Fibroblast of peridontal ligament (primary cell): ENCODE results near the gene CABLES2.
A peak's percentile ranks its signal among the peaks of the same experiment; 100 is the strongest.

Source experiments
- DNase-seq: peaks from one replicate; pipeline ENCODE4 v3.0.0-alpha.2; 2010; ENCODE audit errors: extremely low read depth

The CABLES2 gene

DNA sequence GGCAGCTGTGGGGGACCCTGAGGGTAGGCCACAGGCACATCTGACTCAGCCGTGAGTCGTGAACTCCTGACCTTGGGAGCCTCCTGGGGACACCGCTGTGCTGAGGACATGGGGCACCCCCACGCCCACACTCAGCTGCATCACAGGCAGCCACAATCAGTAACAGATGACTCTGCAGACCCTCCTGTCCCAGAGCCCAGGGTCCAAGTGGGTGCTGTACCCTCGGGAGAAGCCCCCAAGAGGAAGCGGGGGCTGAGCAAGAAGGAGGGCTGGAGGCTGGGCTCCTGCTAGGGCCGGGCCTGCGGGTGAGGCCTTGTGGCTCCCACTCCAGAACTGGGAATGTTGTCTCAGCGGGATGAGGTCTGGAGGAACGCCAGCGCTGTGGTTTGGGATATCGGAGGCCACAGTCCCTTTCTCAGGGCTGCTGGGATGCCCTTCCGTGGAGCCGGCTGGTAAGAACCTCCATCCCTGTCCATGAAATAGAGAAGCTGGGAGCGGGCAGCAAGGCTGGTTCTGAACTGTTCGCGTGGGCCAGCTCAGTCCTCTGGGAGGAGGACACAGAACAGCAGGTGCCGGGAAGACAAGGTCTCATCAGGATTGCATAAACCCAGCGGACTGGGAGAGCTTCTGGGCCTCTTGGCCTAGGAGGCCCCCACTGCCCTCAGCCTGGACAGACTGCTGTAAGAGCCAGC is 36.8 kb downstream of the CABLES2 start:
- peak; percentile 89 for DNase-seq

GRCh38 chr20:62369815-62370114 is 37.3 kb downstream of the CABLES2 start:
- DNase-seq = no peak

GRCh38 chr20:62368976-62369814 is 37.9 kb downstream of the CABLES2 start:
- DNase-seq = no peak

- no peak for DNase-seq
These were observed 38.6 kb downstream of the CABLES2 start for GRCh38 chr20:62368392-62368975.

GRCh38 chr20:62367633-62368391 is 39.3 kb downstream of the CABLES2 start:
- DNase-seq = no peak

DNA sequence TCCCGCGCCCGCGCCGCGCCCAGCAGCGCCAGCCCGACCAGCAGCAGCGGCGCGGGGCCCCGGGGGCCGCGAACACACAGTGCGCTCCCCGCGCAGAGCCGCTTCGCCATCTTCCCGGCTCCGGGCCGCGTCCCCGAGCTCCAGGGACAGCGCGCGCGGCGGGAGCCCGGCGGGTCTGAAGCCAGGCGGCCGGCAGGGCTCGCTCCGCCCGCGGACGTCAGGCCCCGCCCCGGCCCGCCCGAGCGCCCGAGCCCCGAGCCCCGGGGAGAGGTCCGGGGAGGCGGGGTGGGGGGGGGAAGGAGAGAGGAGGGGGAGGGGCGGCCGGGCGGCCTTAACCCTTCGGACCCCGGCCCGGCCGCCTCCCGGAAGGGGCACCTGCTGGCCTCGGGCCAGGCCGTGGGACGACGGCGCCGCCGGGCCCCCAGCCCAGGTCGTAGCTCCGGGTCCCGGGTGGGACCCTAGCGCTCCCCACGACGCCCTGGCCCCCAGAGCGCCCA is 39.9 kb downstream of the CABLES2 start, which contains the start of gene LAMA5:
TSS of gene LAMA5 (minus strand) at position 177 of the 497 bp plus-strand sequence. CDS start at position 110, 67 bp downstream.
- no peak for DNase-seq

- no peak for DNase-seq
These were observed 40.5 kb downstream of the CABLES2 start for GRCh38 chr20:62366370-62367135.

- no peak for DNase-seq
These were observed 41.2 kb downstream of the CABLES2 start for GRCh38 chr20:62365814-62366369.

DNA sequence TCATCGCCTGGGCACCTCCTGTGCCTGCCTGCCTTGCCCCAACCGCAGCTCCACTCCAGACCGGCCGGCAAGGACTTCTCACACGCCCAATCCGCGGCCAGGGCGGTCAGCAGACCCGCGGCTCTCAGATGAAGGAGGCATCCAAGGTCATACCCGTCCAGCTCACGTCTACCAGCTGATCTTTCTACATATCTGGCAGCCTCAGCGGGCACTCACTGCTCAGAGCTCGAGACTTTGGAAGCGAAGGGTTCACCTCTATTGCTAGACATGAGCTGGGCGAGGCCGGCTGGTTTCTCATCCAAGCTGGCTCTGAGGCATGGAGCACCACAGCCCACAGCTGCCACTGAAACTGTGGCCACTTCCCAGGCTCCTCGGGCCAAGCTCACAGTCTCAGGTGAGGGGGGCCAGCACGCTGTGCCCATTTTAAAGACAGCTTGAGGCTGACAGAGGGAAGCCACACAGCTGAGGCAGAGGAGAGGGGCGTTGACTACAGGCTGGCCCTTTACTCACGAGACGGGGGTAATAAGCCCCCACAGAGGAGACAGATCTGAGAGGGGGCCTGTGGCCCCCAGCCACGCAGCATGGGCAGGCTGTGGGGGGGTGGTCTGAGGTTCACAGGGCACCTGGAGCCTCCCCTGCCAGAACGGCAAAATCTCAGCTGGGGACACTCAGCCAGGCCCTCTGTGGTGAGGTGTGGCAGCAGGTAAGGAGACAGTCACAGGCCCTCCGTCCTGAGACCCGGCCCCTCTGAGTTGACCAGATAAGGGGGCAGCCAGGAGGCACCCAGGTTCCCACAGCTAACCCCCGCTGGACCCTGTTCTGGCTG is 42.0 kb downstream of the CABLES2 start:
- DNase-seq = no peak

GRCh38 chr20:62363920-62364851 is 42.9 kb downstream of the CABLES2 start:
- no peak for DNase-seq

DNA sequence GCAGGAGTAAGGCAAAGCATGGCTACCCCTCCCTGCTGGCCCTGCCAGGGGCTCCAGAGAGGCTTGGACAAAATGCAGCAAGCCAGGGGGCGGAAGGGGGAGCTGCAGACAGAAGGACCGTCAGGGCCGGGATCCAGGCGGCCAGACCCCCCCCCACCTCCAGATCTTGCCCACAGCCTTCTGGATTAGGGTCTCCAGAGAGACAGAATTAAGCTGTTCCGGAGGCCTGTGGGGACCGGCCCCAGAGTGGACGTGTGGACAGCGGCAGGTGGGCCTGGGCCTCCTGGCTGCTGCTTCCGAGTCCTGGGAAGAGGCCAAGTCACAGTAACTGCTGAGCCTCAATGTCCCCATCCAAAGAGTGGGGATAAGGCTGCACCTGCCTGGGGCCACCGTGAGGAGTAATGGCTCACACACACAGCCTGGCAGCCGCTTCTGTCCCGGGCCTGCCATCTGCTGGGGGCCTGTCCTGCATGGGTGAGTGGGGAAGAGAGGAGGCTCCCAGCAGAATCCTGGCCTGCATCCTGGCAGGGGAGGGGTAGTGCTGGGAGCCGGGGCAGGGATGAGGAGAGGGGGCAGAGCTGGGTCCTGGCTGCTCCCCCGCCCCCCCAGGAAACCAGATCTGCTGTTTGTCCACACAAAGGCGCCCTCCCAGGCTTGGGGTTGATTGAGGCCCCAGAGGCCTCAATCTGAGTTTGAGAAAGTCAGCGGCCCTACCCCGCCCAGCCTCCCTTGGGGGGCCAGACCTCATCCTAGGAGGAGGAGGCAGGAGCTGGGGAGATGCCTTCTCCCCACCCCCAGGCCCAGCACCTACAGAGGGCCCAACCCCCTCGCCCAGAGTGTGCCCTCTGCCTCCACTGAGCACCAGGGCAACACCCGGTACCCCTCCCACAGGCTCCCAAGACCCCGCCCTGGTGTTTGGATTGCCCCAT is 43.8 kb downstream of the CABLES2 start:
- no peak for DNase-seq

GRCh38 chr20:62362590-62362940 is 44.5 kb downstream of the CABLES2 start:
- DNase-seq = no peak

- DNase-seq = no peak
These were observed 45.1 kb downstream of the CABLES2 start for GRCh38 chr20:62361799-62362589.

DNA sequence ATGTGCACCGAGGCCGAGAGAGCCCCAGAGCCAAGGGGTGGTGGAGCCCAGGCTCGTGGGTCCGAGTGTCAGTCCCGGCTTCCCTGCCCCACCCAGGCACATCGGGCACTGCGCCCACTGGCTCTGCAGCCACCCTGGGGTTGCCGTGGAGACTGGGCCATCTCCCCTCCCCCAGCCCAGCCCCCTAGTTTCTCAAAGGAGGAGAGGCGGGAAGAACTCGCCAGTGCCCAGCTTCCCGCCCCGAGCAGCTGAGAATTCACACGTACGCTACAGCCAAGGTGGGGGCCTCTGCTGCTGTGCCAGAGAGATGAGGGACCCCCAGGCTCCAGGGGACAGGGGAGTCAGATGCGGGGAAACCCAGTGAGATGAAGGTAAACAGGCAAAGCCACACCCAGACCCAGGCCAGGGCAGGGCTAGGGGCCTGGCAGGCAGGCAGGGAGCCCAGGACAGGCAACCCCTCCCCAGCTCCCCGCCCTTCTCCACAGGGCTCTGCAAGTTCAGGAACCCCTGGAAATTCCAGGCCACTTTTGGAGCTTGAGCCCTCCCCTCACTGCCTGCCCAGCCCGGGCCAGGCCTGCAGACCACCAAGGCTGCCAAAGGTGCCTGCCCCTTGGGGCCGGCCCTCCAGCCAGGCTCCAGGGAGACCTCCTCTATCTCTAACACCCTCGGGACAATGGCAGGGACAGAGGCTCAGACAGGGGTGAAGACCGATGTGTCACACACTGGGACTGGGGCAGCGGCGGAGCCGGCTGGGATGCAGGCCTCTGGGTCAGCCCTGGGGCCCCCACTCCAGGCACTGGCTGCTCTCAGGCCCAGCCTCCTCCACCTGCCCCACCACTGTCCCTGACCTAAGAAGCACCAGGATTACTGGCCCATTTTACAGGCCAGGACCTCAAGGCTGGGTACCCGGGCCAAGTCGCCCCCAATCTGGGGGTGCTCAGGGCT is 46.0 kb downstream of the CABLES2 start:
- no peak for DNase-seq

DNA sequence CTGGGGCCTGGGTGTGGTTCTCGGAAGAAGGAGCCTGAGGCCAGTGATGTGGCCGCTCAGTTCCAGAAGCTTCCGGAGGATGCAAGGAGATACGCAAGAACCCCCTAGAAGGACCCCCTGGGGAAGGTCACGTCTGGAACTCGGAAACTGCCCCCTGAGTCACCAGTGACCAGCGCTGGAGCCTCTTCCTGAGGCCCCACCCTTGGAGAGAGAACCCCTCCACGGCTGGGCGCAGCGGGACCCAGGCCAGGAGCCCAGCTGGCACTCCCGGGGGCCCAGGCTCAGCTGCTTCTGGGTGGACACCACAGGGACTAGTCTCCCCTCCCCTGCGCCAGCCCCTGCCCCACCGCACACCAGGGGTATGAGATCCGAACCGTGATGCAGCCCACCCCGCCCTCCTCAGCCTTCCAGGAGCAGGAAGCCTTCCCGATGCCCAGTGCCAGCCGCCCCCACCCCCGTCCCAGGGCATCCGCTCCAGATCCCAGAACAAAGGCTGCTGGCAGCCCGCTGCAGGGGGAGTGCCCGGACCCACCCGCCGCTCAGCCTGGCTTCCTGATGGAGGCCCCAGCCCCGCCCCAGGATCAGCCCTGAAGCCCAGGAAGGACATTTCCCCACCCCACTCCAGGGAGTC is 47.5 kb downstream of the CABLES2 start:
- no peak for DNase-seq
